H1 (cell line): ENCODE measurements around the gene PDGFRA. TPM values are rescaled to one million over a fixed set of nuclear protein-coding genes. Genes with fewer than 3 reads are reported as not detected.

Experiments
- BCL11A ChIP-seq, 2 experiments: IDR thresholded peaks; one replicate each; pipeline ENCODE4 v1.6.1; 2011; ENCODE audit warnings: low read depth in 2 of 2, low read length in 2 of 2, mild to moderate bottlenecking in 2 of 2
- JUN ChIP-seq: IDR thresholded peaks from 2 replicates; pipeline ENCODE4 v1.6.1; 2011; ENCODE audit warnings: low read depth, mild to moderate bottlenecking, improper control_type of control experiment, low read length
- JUND ChIP-seq: IDR thresholded peaks from 2 replicates; pipeline ENCODE4 v1.6.1; 2011; ENCODE audit warnings: mild to moderate bottlenecking, improper control_type of control experiment, low read length
- PHF8 ChIP-seq: fragments of 200-600 bp; sonication (generic); conservative IDR thresholded peaks from 2 replicates; pipeline ENCODE4 v1.7.1; 2012; ENCODE audit warnings: low read depth, mild to moderate bottlenecking, inconsistent platforms, low read length, moderate library complexity
- TAF7 ChIP-seq: optimal IDR thresholded peaks from 2 replicates; pipeline ENCODE3; 2011; ENCODE audit warnings: low read depth, mild to moderate bottlenecking, inconsistent platforms, low read length, moderate library complexity, borderline replicate concordance
- polyA plus RNA-seq, 7 experiments: library from polyadenylated mRNA; depleted of rRNA in 3 of 7; stranded (reverse) in 5 of 7; unstranded in 2 of 7; fragments of >200 nt in 5 of 7; fragments of 200-250 nt in 2 of 7; gene quantifications; 1 replicate in 5 of 7; 2 replicates in 1 of 7; 4 replicates in 1 of 7; pipeline versions ENCODE4 v1.2.1 to v1.2.3, GENCODE V29; 2011 to 2013; ENCODE audit warnings: missing spikeins in 2 of 7, mixed read lengths in 2 of 7
- total RNA-seq: library from RNA; stranded (reverse); fragmentation: NEBNext Ultra II Directional; extraction: Animal tissue kit (Norgen Biotek cat#: 25700); gene quantifications from 2 replicates; pipeline ENCODE4 v1.2.1, GENCODE V29; 2021
- TF ChIP-seq, protein P1 (sequence below), 3 experiments: IDR thresholded peaks; 1 replicate in 2 of 3; 2 replicates in 1 of 3; pipeline versions ENCODE4 v1.5.1 to v1.6.1; 2011; ENCODE audit warnings: low read length in 3 of 3, mild to moderate bottlenecking in 3 of 3, inconsistent platforms in 2 of 3, low read depth in 1 of 3, moderate library complexity in 1 of 3; ENCODE audit not compliant: insufficient read depth in 1 of 3; ENCODE audit errors: control extremely low read depth in 1 of 3
- TF ChIP-seq, protein P2 (sequence below): IDR thresholded peaks from 2 replicates; pipeline ENCODE4 v1.6.1; 2011; ENCODE audit warnings: low read depth, mild to moderate bottlenecking, low read length; ENCODE audit not compliant: insufficient read depth

Gene PDGFRA
- total and polyA plus RNA-seq, 2 of the 8 experiments (the other 6 are each of a cell fraction or from before 2014, with no cell fraction given): 1.4 to 3.4 TPM

DNA sequence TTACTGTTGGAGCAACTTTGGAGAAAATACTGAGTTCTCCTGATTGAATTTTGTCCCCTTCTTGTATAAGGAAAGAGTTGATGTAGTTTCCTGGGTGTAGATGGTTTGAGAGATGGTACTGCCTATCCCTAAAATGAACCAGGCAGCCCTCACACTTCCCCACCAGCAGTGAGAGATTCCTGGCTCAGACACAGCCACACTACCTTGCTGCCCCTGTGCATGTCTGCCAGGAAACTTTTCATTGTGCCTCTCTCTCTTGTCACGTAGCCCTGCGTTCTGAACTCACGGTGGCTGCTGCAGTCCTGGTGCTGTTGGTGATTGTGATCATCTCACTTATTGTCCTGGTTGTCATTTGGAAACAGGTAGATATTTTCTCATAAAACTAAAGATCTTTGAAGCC is 45.2 kb downstream of the PDGFRA start (continued):
- TF ChIP-seq JUN (no peak), JUND (no peak), BCL11A (IDR thresholded peaks at IDR 0.05; ENCODE audit: low read depth in 2 of 2, low read length in 2 of 2) (no peak), PHF8 (no peak), TAF7 (no peak)
- TF ChIP-seq, protein P1, sequence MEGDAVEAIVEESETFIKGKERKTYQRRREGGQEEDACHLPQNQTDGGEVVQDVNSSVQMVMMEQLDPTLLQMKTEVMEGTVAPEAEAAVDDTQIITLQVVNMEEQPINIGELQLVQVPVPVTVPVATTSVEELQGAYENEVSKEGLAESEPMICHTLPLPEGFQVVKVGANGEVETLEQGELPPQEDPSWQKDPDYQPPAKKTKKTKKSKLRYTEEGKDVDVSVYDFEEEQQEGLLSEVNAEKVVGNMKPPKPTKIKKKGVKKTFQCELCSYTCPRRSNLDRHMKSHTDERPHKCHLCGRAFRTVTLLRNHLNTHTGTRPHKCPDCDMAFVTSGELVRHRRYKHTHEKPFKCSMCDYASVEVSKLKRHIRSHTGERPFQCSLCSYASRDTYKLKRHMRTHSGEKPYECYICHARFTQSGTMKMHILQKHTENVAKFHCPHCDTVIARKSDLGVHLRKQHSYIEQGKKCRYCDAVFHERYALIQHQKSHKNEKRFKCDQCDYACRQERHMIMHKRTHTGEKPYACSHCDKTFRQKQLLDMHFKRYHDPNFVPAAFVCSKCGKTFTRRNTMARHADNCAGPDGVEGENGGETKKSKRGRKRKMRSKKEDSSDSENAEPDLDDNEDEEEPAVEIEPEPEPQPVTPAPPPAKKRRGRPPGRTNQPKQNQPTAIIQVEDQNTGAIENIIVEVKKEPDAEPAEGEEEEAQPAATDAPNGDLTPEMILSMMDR (IDR thresholded peaks at IDR 0.05; ENCODE audit: control extremely low read depth in 1 of 3, insufficient read depth in 1 of 3, low read depth in 1 of 3, low read length in 3 of 3): no peak
- TF ChIP-seq, protein P2, sequence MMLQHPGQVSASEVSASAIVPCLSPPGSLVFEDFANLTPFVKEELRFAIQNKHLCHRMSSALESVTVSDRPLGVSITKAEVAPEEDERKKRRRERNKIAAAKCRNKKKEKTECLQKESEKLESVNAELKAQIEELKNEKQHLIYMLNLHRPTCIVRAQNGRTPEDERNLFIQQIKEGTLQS: no peak
